ENCODE measurements around the gene MFSD2A. TPM values are rescaled to one million over a fixed set of nuclear protein-coding genes. Genes with fewer than 3 reads are reported as not detected.

Gene MFSD2A
- total RNA-seq, 1 donor from 2014 or later = 5.3 TPM

DNA sequence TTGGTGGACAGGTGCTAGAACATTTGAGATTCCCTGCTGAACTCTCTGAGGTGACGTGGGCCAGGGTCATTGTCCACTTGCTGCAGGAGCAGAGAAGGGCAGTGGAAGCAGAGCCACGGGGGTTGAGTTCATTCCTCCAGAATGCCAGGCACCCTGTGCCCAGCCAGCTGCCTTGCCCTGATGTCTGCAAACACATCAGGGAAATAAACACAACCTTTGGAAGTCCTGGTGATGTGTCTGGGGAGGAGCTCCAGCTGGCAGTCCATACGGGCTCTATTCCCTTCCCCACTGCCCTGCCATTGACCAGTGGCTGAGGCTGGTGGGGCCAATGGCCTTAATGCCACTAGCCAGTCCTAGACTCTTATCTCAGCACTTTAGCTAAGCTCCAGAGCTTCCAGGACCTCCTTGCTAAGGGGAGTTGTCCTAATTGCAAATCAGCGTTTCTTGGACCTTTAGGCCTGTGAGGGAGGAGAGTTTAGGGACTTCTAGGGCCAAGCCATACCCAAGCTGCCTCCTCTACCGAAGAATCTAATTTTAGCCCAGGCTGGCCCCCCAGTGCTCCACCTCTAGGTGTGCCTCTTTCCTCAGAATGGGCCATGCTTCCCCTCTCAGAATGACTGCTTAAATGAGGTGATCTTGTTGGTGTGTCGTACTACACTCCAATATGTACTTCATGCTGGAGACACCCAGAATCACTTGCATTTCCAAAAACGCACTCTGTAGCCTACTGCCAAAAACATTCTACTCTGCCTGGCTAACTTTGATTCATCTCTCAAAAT is 25.9 kb upstream of the MFSD2A start:
- no peak overlapping the region for H3K4me3 ChIP-seq (ENCODE audit: low read depth, low read length)
- no peak for TF ChIP-seq CTCF (conservative IDR thresholded peaks at IDR 0.05; ENCODE audit: low read depth, low read length)
- DNase-seq (ENCODE audit: low read depth) = no peak

DNA sequence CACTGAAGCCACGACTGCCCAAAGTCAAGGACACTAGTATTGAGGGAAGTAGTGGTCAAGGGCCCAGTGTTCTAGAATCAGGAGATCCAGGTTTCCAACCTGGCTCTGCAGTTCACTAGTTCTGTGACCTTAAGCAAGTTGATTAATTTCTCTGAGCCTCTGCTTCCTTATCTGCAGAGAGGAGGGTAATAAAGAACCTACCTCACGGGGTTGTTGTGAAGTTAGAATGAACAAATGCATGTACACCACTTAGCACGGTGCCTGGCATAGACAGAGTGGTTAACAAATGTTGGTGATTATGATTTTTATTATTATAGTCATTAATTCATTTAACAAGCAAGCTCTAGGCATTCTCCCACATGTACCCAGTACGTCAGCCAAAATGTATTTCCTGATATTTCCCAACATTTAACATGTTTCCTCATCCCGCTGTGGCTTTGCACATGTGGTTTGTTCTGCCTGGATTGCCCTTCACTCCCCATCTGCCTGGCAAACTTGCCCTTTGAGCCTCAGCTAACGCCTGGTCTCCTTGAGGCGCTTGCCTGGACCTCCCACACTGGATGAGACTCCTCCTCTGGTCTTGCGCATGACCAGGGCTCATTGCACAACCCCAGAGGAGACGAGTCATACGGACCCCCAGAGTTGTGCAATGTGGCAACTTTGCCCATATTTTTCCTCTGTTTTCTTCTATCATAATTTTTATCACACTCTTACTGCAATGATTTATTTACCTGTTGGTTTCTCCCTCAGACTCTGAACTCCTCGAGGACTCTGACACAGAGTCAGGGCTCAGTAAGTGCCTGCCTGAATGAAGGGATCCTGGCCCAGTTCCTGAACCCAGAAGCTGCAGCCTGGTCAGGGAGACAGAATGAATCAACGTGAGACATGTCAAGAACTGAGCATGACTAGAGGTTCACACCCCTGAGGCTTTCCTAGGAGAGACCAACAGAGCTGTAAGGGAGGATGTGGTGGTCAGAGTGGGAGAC is 20.7 kb upstream of the MFSD2A start:
- DNase-seq (ENCODE audit: low read depth) = peak; percentile 97
- H3K4me3 ChIP-seq (ENCODE audit: low read depth, low read length) = no peak overlapping the region
- TF ChIP-seq CTCF (conservative IDR thresholded peaks at IDR 0.05; ENCODE audit: low read depth, low read length) = no peak

DNA sequence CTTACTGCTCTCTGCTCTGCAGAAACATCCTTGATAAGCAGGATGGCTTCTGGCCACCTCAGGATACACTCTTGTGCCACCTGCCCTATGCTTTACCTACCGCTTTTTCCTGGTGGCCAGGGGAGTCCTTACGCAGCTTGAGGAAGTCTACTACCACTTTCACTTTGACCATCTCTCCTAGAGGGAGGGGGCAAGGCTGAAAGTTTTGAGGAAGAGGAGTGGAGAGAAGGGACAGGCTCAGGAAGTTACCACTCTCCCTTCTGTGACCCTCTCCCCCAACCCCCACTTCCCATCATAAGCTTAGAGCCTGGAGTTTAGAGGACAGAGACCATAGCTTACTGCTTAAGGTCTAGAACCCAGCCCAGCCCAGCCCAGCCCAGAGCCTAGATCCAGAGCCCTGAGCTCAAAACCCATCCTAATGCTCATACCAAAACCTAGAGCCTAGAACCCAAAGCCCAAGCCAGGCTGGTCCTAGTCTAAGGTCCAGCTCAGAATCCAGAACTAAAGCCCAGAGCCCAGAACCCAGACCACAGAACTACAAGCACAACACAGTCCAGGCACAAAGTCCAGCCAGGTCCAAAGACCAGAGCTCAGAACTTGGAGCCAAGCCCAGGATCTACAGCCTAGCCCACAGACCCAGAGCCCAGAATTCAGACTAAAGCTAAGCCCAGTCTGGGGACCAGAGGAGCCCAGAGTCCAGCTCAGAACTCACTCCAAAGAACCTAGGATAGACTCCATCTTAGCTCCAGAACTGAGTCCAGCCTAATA is 18.0 kb upstream of the MFSD2A start:
- H3K4me3 ChIP-seq (ENCODE audit: low read depth, low read length) = no peak overlapping the region
- TF ChIP-seq CTCF (conservative IDR thresholded peaks at IDR 0.05; ENCODE audit: low read depth, low read length) = no peak
- DNase-seq (ENCODE audit: low read depth) = no peak

DNA sequence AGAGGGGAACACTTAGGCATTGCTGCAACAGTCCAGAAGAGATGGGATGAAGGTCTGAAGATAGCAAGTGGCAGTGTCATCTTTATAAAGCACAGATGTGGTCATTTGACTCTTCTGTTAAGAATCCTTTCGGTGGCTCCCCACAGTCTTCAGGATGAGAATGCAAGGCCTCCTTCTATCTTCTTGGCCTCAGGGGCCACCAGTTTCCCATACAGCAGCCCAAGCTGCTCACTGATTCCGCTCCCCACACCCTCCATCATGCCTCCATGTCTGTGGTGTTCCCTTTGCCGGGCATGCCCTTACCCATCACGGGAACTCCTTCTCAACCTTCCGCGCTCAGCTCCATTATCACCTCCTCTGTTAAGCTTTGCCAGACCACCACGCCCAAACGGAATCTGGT is 16.1 kb upstream of the MFSD2A start:
- TF ChIP-seq CTCF (conservative IDR thresholded peaks at IDR 0.05; ENCODE audit: low read depth, low read length) = no peak
- no peak overlapping the region for H3K4me3 ChIP-seq (ENCODE audit: low read depth, low read length)
- DNase-seq (ENCODE audit: low read depth) = no peak

DNA sequence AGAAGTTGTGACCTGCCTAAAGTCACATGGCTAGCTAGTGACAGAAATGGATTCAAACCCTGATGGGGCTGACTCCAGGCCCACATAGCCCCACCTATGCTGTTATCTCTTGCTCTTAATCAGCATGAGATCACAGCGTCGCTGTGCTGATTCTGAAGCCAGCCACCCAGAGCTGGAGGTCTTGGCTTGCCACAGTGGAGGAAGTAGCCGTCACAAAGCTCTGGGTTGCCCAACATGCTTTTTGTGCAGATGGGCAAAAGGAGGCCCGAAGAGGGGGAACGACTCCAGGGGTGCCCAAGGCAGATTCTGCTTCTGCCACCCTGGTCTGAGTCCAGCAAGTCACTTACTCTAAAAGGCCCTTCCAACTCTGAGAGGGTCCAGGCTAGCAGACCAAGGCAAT is 14.7 kb upstream of the MFSD2A start:
- DNase-seq (ENCODE audit: low read depth) = no peak
- no peak for TF ChIP-seq CTCF (conservative IDR thresholded peaks at IDR 0.05; ENCODE audit: low read depth, low read length)
- no peak overlapping the region for H3K4me3 ChIP-seq (ENCODE audit: low read depth, low read length)

GRCh38 chr1:39940980-39941871 is 13.7 kb upstream of the MFSD2A start:
- no peak overlapping the region for H3K4me3 ChIP-seq (ENCODE audit: low read depth, low read length)
- DNase-seq (ENCODE audit: low read depth) = no peak
- no peak for TF ChIP-seq CTCF (conservative IDR thresholded peaks at IDR 0.05; ENCODE audit: low read depth, low read length)
